ENCODE results near the gene NHERF2. TPM values are rescaled to one million over a fixed set of nuclear protein-coding genes. Genes with fewer than 3 reads are reported as not detected.

The NHERF2 gene
- total RNA-seq, 4 donors from 2014 or later = 52.8 to 166 (median 84.9) TPM

DNA sequence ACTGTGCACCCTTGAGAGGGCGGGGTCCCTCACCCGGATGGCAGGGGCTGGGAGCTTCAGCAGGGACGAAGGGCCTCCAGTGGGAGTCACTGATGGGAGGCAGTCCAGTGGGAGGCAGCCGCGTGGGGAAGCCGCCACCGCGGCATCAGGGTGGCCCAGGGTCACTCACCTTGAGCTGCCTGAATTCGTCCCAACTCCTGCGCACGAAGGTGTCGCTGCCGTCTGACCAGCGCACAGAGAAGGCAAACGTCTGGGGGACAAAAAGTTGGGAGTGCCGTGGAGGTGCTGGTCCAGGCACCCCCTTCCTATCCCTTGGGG, 46.0 kb upstream of the NHERF2 start:
- TF ChIP-seq, protein P1, sequence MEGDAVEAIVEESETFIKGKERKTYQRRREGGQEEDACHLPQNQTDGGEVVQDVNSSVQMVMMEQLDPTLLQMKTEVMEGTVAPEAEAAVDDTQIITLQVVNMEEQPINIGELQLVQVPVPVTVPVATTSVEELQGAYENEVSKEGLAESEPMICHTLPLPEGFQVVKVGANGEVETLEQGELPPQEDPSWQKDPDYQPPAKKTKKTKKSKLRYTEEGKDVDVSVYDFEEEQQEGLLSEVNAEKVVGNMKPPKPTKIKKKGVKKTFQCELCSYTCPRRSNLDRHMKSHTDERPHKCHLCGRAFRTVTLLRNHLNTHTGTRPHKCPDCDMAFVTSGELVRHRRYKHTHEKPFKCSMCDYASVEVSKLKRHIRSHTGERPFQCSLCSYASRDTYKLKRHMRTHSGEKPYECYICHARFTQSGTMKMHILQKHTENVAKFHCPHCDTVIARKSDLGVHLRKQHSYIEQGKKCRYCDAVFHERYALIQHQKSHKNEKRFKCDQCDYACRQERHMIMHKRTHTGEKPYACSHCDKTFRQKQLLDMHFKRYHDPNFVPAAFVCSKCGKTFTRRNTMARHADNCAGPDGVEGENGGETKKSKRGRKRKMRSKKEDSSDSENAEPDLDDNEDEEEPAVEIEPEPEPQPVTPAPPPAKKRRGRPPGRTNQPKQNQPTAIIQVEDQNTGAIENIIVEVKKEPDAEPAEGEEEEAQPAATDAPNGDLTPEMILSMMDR (IDR thresholded peaks at IDR 0.05) = no peak
- ATAC-seq (ENCODE audit: low FRiP score) = no peak
- no peak for DNase-seq (ENCODE audit: low spot score)

DNA sequence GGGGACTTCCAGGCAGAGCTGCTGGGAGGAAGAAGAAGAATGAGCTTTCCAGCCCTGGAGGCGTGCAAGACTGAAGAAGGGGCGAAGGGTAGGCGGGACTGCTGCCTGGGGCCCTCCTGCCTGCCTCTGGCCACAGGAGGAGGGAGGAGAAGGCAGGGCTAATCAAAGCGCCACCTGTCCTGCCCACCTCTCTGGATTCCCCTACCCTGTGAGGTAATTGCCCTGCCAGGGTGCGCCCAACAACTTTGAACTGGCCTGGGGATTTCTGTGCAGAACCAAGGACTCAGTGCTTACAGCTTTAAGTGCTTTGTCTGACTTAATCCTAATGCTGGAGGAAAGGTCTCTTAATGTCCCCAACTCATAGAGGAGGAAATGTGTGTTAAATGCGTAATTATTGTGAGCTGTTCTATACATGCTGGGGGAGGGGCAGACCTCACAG, 45.3 kb upstream of the NHERF2 start, which contains the start of gene NOXO1:
TSS of gene NOXO1 (minus strand) at position 72 of the 439 bp plus-strand sequence. CDS start 290 bp downstream, outside the sequence.
- TF ChIP-seq, protein P1 (IDR thresholded peaks at IDR 0.05) = no peak
- ATAC-seq (ENCODE audit: low FRiP score) (no peak), DNase-seq (ENCODE audit: low spot score) (no peak)

DNA sequence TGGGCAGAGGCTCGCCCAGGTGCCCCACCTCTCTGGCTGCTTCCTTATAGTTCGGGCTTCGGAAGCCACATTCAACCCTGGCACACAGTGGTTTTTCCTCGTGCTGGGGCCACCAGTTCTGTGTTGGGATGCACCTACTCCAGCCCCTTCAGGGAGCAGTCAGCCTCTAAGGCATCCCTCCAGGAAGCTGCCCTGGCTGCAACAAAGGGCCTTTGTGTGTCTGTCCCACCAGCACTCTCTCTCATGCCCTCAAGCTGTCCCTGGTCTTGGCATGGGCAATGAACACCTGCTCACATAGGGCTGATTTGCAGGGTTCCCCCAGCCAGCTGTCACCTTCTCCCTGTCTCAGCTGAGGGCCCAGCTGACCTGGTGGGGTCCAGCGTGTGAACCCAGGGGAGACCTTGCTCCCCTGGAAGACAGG, 44.7 kb upstream of the NHERF2 start:
- DNase-seq (ENCODE audit: low spot score) (no peak), ATAC-seq (ENCODE audit: low FRiP score) (no peak)
- TF ChIP-seq, protein P1 (IDR thresholded peaks at IDR 0.05) = no peak

DNA sequence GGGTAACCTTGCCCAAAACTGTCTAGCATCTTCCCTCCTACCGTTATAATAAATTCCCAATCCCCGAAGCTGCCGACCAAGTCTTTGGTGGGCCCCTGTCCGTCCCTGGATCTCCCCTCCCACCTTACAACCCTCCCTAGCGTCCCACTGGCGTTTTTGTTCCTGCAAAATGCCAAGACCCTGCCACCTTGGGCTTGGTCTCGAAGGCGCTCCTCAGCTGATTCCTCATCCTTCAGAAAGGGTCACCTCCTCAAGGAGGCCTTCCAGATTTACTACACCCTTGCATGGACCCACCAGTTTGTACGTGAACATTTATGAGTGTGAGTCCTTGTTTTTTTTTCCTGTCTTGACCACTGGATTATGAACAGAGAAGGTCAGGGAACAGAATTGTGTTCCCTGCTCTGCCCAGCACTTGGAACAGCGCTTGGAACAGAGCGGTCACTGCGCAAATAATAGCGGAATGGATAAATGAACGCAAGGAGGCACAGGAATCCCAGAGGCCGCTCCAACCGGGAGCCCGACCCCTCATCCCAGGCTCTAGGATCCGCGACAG, 43.6 kb upstream of the NHERF2 start:
- DNase-seq (ENCODE audit: low spot score) (no peak), ATAC-seq (ENCODE audit: low FRiP score) (no peak)
- TF ChIP-seq, protein P1 (IDR thresholded peaks at IDR 0.05) = no peak

DNA sequence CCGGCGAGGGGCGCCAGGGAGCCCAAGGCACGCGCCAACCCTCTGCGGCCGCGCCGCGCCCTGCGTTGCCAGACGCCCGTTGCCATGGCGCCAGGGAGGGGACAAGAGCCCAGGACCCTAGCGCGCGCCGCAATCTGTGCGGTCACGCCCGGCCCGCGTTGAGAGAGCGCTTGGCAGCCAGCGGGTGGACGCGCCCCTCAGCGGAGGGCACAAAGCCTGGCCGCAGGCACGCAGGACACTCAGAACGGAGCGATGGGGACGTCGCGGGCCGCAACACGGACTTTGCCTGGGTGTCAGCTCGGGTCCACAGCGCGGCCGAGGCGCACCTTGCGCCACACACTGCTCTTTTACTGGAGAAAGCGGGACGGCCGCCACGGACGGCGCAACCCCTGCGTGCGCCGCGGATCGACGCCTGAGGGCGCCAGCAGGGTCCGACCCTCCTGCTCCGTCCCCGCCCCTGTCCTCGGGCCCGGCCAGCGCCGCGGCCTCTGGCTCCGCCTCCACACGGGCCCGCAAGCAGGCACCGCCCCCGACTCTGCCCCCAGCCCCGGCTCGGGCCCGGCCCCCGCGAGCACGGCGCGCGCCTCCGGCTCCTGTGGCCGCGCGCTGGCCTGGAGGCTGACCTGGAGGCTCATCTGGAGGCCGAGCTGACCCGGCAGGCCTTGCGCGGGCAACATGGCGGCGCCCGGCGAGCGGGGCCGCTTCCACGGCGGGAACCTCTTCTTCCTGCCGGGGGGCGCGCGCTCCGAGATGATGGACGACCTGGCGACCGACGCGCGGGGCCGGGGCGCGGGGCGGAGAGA, 43.0 kb upstream of the NHERF2 start, which contains the start of gene GFER:
TSS of gene GFER (plus strand) at position 650 of the 803 bp plus-strand sequence. CDS start at position 676, 26 bp downstream.
- DNase-seq (ENCODE audit: low spot score) (peak; percentile 54), ATAC-seq (ENCODE audit: low FRiP score) (peak; percentile 93)
- TF ChIP-seq, protein P1 (IDR thresholded peaks at IDR 0.05) = no peak

DNA sequence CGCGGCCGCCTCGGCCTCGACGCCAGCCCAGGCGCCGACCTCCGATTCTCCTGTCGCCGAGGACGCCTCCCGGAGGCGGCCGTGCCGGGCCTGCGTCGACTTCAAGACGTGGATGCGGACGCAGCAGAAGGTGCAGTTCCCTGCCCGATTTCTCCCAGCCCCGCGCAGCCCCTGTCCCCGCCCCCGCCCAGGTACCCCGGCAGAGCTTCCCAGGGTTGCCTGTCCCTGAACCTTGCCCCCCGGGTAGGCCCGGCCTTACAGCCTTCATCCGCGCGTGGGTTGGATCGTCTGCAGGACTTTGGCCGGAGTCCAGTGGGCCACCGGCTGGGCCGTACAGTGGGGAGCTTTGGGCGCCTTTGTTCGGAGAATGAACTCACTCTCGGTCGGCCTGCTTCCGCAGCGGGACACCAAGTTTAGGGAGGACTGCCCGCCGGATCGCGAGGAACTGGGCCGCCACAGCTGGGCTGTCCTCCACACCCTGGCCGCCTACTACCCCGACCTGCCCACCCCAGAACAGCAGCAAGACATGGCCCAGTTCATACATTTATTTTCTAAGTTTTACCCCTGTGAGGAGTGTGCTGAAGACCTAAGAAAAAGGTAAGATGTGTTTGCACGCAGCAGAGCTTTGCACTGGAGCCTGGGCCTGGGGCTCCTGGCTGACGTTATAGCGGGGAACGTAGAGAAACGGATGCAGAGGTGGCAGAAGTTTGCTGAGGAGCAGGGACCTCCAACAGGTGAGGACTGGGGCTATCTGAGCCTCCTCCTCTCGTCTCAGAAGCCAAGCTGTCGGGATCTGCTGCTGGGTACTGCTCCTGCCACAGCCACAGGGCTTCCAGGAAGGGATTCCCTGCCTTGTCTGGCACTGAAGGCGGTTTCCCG, 42.1 kb upstream of the NHERF2 start:
- TF ChIP-seq, protein P1 (IDR thresholded peaks at IDR 0.05) = no peak
- ATAC-seq (ENCODE audit: low FRiP score) = no peak
- no peak for DNase-seq (ENCODE audit: low spot score)

Measured in omental fat pad (tissue), 4 donors.